GM06990 (cell line): ENCODE data around the gene PLEKHG4.

Experiments used
- DNase-seq: peaks from one replicate; pipeline ENCODE4 v3.0.0-alpha.2; 2011; ENCODE audit not compliant: insufficient read length; ENCODE audit errors: extremely low read depth
- H3K27me3 ChIP-seq: replicated peaks from 2 replicates; pipeline ENCODE4 v1.6.0; 2011; ENCODE audit warnings: low read length; ENCODE audit not compliant: control insufficient read depth, insufficient read depth
- H3K36me3 ChIP-seq: 2 replicates; pipeline ENCODE4 v1.5.1; 2011; ENCODE audit warnings: low read length; ENCODE audit not compliant: control insufficient read depth, insufficient read depth
- H3K4me3 ChIP-seq: replicated peaks from 2 replicates; pipeline ENCODE4 v1.5.1; 2011; ENCODE audit warnings: low read depth, mild to moderate bottlenecking, control low read depth, low read length
- TF ChIP-seq, protein P1 (sequence below): IDR thresholded peaks from 2 replicates; pipeline ENCODE4 v1.5.1; 2011; ENCODE audit warnings: low read length, control low read depth, mild to moderate bottlenecking, inconsistent platforms; ENCODE audit not compliant: insufficient read depth, poor library complexity, severe bottlenecking

Gene PLEKHG4

DNA sequence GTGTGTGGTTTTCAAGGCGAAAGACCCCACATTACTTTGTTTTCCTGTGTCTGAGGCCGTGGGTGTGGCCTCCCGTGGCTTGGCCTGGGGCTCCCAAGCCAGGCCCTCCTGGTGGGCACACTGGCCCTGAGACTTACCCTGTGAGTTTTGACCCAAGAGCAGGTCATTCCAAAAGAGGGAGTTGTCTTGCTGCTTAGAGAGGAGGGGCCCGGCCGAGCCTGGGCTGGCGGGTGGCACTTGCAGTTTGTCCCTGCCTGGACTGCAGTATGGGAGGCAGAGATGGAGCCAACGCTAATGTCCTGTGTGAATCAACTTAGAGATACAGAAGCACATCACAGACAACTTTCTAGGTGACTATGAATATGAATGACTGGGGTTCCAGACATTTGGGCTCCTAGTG is 22.7 kb downstream of the PLEKHG4 start:
- no peak for DNase-seq
- Histone ChIP-seq H3K27me3 (no peaks in the 10 kb centered on the region; the same call in 1 of the 2 replicates), H3K4me3 (no peak overlapping the region), H3K36me3 (no peaks in the 10 kb centered on the region)
- TF ChIP-seq, protein P1, sequence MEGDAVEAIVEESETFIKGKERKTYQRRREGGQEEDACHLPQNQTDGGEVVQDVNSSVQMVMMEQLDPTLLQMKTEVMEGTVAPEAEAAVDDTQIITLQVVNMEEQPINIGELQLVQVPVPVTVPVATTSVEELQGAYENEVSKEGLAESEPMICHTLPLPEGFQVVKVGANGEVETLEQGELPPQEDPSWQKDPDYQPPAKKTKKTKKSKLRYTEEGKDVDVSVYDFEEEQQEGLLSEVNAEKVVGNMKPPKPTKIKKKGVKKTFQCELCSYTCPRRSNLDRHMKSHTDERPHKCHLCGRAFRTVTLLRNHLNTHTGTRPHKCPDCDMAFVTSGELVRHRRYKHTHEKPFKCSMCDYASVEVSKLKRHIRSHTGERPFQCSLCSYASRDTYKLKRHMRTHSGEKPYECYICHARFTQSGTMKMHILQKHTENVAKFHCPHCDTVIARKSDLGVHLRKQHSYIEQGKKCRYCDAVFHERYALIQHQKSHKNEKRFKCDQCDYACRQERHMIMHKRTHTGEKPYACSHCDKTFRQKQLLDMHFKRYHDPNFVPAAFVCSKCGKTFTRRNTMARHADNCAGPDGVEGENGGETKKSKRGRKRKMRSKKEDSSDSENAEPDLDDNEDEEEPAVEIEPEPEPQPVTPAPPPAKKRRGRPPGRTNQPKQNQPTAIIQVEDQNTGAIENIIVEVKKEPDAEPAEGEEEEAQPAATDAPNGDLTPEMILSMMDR = no peak

DNA sequence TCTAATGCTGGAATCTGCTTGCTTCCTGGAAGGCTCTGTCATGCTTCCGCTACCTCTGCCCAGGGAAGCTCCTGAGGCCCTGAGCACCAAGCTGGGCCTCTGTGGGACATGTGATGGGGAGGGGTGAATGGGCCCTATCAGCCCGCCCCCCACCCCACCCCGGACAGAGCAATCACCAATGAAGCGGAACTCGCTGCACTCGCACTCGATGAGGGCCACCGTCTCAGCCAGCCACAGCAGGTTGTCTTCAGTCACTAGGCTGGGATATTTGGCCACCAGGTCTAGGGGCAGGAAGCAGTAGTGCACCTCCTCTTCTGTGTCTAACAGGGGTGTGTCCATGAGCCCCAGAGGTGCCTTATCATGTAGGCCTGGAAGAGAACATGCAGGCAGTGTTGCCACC is 23.6 kb downstream of the PLEKHG4 start:
- H3K27me3 ChIP-seq = no peaks in the 10 kb centered on the region; the same call in 1 of the 2 replicates
- TF ChIP-seq, protein P1 = no peak
- H3K36me3 ChIP-seq = no peaks in the 10 kb centered on the region
- no peak for DNase-seq
- H3K4me3 ChIP-seq = no peak overlapping the region

DNA sequence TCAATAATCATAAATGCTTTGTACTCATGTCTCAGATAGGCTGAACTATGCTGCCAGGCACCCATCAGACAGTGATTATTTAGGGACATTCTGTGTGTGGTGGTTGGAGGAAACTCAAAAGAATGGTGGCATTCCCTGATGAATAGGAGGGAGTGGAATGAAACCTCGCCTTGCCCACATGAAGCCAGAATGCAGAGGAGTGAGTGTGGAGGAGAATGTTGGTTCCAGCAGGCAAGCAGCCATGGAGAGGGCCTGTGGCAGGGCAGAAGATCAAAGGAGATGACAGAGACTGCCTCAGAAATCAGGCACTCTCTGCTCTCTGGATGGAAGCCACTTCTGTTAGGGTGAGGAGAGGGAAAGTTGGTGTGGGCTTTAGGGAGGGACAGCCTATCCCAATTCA is 24.7 kb downstream of the PLEKHG4 start:
- no peak for DNase-seq
- no peaks in the 10 kb centered on the region; the same call in 1 of the 2 replicates for H3K27me3 ChIP-seq
- H3K36me3 ChIP-seq = no peaks in the 10 kb centered on the region
- TF ChIP-seq, protein P1 = no peak
- H3K4me3 ChIP-seq = no peak overlapping the region

DNA sequence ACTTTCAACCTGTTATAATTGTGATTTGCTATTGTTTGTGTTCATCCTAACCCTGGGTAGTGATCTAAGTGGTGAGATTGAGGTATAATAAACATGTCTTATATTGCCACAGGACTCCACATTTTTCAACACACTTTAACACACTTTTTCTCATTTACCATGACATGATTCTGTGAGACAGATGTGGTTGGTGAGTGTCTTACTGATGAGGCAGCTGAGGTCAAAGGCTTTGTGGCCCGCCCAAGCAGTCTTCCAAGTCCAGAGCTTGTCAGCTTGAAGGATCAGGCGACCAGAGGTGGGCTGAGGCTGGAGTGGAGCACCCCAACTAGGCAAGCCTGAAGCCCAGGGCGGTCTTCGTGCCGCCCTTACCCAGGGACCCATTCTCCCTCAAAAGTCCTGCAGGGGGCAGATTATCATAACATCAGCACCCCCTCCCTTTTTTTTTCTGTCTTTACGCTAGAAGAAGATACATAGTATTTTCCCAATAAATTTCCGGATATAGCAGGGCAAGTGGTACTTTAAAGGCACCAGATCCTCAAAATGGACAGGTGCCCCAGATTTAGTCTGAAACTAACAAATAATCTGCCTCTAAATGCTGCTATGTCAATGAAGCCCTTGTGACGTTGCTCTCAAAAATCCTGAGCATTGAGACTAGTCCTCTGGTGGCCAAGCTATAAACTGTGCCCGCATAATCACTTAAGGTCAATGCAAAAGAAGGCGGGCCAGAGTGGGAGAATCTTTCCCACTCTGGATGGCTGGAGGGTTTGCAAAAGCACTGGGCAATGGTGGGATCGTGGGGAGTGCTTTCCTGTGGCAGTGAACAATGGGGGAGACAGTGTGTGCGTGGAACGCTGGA is 26.1 kb downstream of the PLEKHG4 start:
- no peaks in the 10 kb centered on the region for H3K27me3 ChIP-seq
- no peaks in the 10 kb centered on the region for H3K36me3 ChIP-seq
- TF ChIP-seq, protein P1 = no peak
- H3K4me3 ChIP-seq = no peak overlapping the region
- DNase-seq = no peak

DNA sequence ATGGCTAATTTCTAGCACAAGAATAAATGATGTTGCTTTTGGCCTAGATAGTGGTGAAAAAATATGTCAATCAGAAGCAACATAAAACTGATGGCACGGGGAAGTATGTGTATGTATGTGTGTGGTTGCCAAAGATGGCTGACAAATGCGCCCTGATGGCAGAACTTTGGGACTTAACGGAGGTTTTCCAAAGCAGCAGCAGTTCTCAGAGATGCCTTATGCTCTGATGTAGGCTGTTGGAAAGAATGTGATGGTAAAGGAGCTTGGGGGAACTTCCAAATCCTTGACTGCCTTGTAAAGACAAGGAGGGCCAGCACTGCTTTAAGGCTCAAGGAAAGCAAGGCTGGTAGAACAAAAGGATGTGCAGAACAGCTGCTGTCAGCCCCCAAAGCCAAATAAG is 31.2 kb downstream of the PLEKHG4 start:
- Histone ChIP-seq H3K36me3 (no peaks in the 10 kb centered on the region), H3K4me3 (no peak overlapping the region), H3K27me3 (no peaks in the 10 kb centered on the region)
- TF ChIP-seq, protein P1 = no peak
- no peak for DNase-seq
